VCaP (cell line): ENCODE measurements around the gene PYROXD2.

Experiments
- H3K27ac ChIP-seq: fragments of 450-650 bp; 2 replicates; pipeline ENCODE4 v1.5.1; 2017
- TF ChIP-seq, protein P1 (sequence below): fragments of 450-650 bp; conservative IDR thresholded peaks from 2 replicates; pipeline ENCODE4 v1.5.1; 2017; ENCODE audit warnings: mild to moderate bottlenecking, moderate library complexity

The PYROXD2 gene

DNA sequence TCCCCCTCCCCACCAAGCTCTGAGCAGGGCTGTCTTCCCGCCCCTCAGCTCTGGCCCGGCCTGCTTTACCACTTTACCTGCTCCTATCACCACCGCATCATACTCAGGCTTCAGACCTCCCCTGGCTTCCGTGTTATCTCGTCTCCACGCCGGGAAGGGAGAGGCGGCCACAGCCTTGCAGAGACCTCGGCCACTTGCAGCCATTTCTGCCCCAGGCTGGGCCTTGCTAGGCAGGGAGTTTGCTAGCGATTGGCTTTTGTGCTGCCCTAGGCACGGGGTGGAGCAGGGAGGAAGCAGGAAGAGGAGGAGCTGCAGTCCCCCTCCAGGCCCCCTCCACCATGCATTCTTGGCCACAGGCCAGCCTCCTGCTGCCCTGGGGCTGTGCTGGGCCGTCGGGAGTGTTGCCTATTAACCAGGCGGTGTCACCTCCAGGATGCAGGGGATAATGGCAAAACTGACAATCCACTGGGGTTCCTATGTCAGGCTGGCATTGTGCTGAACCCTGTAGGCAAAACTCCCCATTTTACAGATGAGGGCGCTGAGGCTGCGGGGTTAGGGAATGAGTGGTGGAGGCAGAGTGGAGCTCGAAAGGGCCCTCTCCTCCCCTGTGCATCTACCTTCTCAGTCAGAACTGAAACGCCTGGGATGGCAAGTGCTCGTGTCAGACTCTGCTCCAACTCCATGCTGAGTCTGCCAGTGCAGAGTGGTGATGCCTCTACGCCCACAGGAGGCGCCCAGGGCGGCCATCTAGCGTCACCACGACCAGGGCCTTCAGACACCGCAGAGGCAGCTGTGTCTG is at the start of gene PYROXD2:
Gene PYROXD2, minus strand, starts transcription at position 251 of the 799 bp plus-strand sequence. Its CDS starts 47 bp downstream, at position 204.
- TF ChIP-seq, protein P1, sequence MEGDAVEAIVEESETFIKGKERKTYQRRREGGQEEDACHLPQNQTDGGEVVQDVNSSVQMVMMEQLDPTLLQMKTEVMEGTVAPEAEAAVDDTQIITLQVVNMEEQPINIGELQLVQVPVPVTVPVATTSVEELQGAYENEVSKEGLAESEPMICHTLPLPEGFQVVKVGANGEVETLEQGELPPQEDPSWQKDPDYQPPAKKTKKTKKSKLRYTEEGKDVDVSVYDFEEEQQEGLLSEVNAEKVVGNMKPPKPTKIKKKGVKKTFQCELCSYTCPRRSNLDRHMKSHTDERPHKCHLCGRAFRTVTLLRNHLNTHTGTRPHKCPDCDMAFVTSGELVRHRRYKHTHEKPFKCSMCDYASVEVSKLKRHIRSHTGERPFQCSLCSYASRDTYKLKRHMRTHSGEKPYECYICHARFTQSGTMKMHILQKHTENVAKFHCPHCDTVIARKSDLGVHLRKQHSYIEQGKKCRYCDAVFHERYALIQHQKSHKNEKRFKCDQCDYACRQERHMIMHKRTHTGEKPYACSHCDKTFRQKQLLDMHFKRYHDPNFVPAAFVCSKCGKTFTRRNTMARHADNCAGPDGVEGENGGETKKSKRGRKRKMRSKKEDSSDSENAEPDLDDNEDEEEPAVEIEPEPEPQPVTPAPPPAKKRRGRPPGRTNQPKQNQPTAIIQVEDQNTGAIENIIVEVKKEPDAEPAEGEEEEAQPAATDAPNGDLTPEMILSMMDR, result no peak
- peak within 1 kb of the TSS; percentile 92 for H3K27ac ChIP-seq

DNA sequence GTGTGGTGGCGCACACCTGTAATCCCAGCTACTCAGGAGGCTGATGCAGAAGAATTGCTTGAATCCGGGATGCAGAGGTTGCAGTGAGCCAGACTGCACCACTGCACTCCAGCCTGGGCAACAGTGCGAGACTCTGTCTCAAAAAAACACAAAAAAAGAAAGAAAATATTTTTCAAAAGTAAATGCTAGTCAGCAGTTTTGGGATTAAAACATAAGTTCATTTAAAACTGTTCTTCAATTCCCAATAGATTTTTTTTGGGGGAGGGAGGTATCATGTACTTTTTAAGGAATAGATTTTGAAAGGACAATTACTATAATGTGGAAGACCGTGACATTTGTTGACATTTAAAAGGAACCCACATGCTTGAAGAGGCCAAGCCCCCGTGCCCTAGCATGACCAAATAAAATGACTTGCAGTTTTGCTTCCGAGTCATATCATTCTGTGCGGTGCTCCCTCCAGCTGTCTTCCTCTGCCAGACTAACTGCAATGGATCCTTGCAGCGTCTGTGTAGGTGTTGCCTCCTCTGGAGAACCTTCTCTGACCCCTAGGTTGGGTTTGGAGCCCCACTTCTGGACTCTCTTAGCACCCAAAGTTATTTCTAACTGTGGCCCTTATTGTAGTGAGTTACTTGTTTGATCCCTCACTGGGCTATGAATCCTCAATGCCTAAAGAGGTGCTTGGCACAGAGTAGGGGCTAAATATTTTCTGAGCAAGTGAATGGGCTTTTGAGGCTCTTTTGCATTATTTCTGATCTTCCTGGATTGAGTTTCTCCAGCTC is 49.2 kb upstream of the PYROXD2 start:
- no peak overlapping the region for H3K27ac ChIP-seq
- TF ChIP-seq, protein P1, result no peak

GRCh38 chr10:98463016-98463415 is 48.0 kb upstream of the PYROXD2 start:
- TF ChIP-seq, protein P1, result no peak

DNA sequence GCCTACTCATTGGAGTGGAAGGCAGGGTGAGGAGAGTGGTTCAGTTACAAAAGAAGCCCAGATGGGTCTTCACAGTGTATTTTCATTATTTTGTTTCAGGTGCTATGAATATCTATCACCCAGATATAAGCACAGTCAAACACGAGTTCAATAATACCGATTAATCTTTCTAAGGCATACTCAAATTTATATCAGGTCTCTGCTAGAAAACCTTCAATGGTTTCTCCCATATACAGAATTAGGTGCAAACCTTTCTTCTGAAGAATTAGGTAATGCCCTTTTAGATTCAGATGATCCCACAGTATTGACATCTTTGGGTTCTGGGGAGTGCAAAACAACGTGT is 46.5 kb upstream of the PYROXD2 start:
- TF ChIP-seq, protein P1, result no peak
- no peak overlapping the region for H3K27ac ChIP-seq

More at GRCh38 chr10:98463016-98463415, 48.0 kb upstream of the PYROXD2 start:
- no peak overlapping the region for H3K27ac ChIP-seq

DNA sequence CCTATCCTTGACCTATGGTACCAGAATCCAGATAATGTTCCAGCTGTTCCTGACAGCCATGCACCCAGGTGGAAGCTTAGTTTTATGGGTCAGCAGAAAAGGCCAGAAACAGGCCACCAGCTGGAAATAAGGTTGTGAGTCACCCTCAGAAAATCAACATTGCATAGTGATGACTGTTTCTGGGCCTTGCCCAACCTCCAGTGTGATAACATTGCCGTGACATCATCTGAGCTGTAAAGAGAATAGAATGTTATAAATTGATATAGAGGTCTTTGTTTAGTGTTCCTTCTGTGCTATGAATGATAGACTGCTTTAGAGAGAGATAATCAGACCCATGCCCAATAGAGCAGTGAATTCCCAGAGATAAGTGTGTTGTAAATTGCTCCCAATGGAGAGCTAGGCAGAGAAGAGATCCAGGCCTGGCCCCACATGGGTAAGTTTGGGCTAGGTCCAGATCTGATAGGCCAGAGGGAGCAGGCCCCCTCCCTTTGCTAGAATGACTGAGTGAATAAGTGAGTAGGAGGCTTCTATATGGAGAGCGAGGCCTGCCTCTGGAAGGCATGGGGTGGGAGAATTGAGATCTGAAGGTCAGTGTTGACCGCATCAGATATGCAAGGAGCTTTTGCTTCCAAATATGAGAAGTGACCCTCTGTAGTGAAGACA is 46.0 kb upstream of the PYROXD2 start:
- no peak overlapping the region for H3K27ac ChIP-seq
- TF ChIP-seq, protein P1, result no peak

- TF ChIP-seq, protein P1, result no peak
- no peak overlapping the region for H3K27ac ChIP-seq
These were observed 44.1 kb upstream of the PYROXD2 start for GRCh38 chr10:98458809-98459784.
